ENCODE results near the gene HYDIN.
"Not testable (repeated sequence)": the region's sequence is repeated elsewhere in the genome, so short reads cannot be mapped to it uniquely, and the experiment has no call there.

Gene HYDIN

DNA sequence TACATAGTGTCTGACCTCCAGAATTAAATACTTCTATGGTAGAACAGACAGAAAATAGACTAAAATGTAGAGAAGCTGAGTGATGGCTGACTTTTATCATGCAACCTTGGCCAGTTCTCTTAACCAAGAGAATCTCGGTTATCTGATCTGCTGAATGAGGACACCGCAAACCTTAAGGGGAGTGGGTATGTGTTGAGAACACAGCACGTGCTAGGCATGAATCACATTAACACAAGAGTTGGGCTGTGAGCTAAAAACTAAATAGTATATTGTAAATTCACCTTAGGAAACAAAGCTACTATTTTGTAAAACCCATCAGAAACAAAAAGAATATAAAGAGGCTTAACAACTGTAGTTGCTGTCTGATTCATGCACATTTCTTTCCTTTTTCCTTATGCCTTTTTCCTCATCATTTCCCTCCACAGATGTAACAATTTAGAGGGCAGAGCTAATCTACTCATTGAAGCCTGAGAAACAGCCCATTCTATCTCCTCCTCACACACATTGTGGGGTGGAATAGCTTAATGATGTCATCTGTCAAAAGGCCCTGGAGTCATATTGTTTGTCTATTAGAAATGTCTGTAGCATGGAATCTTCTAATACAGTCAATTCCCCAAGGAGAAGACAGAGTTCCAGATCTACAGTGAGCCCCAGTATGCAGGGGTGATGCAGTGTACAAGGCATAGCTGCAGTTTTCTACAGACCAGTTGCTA, 176.5 kb downstream of the HYDIN start:
- H3K4me3 ChIP-seq (ENCODE audit: low read length): not testable (repeated sequence)

DNA sequence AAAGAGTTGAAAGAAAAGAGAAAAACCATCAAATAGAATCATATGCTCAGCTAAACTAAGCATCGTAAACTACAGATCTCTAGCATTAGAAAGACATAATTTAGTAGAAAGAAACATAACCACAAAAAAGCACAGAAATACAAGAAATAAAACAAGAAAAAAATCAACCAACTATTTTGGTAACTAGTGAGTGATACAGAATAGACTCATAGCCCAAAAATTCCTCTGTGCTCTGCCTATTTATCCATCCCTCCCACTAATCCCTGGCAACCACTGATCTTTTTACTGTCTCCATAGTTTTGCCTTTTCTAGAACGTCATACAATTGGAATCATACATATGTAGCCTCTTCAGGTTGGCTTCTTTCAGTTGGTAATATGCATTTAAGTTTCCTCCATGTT, 180.2 kb downstream of the HYDIN start:
- not testable (repeated sequence) for H3K4me3 ChIP-seq (ENCODE audit: low read length)

DNA sequence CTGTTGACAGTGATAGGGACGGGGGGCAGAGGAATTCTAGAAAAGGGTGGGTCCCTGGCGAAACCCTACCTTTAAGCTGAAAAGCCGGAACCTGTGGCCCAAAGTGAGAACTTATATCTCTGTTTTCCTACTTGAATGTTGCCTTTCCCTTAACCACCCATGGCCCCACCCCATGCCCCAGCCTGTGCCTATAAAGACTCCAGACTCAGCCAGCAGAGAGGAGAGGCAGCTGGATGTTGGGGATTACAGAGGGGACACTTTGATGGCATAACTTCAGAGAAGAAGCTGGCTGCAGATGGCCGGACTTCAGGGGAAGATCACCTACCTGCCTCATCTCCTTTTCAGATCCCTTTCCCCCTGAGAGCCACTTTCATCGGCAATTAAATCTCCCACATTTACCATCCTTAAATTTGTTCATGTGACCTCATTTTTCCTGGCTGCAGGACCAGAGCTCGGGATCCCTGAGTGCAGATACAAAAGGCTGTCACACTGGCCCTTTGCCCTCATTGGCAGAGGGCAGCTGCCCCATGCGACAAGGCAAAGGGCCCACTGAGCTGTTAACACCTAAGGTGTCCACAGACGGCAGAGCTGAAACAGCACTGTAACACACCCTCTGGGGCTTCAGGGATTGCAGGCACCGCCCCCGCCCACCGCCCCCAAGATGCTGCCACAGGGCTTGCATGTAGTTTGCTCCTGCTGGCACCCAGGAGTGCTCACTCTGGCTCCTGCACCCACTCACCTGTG, 191.0 kb downstream of the HYDIN start:
- not testable (repeated sequence) for H3K4me3 ChIP-seq (ENCODE audit: low read length)

DNA sequence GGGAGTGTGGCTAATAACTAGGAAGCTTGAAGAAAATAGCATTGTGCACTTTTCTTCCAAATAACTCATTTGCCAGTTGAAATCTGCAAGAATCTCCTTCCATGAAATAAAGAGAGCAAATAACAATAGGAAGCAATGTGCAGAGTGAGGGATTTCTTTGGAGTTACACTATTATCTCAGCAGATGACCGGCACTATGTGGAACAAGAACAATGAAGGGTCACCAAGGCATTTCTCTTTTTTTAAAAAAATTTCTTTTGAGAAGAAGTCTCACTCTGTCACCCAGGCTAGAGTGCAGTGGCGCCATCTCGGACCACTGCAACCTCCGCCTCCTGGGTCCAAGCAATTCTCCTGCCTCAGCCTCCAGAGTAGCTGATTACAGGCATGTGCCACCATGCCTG, 192.1 kb downstream of the HYDIN start:
- not testable (repeated sequence) for H3K4me3 ChIP-seq (ENCODE audit: low read length)

DNA sequence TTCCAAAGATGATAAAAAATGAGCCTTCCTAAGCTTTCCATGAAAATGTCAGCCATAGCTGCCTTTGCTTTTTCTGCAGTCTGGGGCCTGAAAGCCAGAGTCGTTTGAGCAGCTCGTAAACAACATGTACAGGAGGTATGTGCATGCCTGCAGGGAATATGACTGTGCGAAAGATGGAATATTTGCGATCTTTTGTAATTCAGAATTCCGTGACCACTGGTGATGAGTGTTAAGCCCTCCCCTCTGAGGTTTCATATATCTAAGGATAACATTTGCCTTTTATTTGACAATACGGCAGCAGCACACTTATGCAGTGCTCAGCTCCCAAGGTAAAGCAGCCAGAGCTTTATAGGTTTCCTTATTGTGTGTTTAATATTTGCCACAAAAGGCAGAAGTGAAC, 192.5 kb downstream of the HYDIN start:
- H3K4me3 ChIP-seq (ENCODE audit: low read length): not testable (repeated sequence)

DNA sequence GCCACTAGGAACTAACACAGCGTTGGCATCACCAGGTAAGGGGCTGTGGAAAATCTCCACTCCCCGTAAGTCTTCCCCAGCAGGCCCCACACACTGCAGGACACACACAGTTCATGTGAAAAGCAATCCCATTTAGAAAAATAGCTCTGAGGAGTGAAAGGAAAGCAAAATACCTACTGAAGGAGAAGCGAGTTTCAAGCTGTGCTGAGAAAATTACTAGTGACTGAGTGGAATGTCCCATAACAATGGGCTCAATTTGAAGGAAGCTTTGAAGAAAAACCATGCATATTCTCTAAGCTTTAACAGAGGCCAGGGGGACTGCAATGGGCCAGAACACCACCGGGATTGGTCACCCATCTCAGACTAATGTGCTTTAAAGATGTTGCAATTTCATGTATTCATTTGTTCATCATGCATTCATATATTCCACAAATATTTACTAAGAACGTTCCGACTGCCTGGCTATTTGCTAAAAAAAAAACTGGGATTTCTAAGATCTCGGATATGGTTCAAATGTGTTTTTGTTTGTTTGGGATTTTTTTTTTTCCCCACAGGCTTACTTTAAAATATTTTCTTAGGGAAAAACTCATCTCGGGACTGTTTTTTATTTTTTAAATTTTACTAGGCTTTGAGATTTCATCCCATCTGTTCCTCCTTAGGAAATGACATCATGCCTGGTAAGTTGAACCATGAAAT, 202.3 kb downstream of the HYDIN start:
- H3K4me3 ChIP-seq (ENCODE audit: low read length): not testable (repeated sequence)

DNA sequence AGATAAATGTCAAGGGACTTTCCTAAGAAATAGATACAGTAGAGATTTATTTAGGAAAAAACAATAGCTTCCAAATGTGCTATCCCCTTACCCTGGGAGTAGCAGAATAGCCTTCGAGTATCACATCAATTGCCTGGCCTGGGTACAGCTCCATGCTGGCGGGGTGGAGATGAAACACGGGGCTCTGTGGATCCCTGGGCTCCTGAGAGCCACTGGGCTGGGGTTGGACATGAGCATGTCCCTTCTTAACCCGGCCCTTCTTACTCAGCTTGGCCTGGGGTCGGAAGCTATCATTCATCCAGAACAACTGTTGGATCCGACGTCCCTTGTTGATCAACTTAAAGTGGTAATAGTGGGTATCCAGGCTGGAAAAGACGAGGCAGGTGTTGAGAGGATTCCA, 203.0 kb downstream of the HYDIN start:
- not testable (repeated sequence) for H3K4me3 ChIP-seq (ENCODE audit: low read length)

DNA sequence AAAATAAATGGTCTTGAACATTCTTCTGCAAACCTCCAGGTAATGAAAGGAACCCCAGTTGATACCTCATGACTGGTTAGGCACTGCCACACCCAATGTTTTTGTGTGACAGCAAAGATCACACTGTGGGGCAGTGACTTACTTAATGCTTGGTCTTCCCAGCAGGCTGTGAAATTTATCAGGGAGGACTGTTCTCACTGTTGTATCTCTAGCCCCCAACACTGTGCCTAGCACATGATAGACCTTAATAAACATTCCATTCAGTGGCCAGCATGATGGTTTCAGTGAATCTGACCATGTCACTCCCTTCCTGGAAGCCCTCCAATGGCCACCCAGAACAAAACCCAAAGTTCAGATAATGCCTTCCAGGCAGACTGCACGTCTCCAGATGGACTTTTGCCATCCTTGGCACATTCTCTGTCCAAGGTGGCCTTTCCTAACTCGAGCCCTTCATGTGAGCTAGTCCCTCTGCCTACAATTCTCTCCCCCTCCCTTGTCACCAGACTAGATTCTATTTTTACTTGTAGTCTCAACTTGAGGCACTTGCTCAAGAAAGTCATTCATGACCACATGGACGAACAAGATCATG, 206.6 kb downstream of the HYDIN start:
- H3K4me3 ChIP-seq (ENCODE audit: low read length): not testable (repeated sequence)

DNA sequence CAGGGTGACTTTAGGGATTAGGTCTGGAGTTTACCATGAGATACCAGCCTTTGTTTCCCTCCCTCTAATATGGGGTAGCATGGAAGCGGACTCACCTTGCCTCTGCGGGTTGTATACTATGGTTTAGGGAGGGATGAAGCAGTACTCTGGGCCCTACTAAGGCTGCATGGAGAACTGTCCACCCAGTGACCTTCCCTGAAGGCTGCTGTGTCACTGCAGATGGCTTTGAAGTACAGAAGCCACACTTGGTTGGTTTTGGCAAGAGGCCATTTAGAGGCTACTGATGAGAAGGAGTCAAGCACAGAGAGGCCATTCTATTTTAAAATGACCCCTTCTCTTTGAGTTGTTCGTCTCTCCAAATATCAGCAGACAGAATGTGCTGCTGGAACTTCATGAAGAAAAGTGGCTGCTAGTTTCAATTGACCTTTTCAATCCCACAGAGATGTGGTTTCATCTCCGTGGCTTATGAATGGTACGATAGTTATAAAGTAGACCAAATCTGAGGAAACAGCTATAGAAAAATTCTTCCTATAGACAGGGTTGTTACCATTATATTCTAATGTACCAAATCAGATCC, 208.5 kb downstream of the HYDIN start:
- H3K4me3 ChIP-seq (ENCODE audit: low read length): not testable (repeated sequence)

DNA sequence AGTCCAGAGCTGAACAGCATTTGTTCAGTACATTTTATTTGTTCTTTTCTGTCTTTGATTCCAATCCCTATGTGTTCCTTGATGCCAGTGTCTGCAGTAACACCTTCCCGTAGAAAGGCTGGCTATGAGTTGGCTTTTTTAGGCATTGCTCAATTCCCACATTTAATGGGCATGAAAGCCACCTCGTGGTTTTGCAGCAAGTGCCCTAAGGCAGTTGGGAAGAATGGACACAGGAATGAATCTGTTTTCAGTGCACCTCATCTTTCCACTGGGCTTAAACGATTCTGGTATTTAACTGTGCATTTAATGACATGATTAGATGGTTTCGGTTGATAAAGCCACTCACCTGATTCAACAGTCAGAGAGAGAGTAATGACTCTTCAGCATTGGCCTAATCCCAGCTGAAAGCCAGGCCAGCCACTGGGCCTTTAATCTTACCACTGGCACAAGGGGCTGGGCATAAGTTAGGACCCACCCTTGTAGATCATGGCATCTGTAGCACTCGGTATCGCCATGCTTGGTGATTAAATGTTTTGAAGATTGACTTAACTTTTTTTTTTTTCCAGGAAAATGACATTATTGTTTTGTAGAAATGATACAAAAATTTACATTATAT, 211.3 kb downstream of the HYDIN start:
- H3K4me3 ChIP-seq (ENCODE audit: low read length): not testable (repeated sequence)

DNA sequence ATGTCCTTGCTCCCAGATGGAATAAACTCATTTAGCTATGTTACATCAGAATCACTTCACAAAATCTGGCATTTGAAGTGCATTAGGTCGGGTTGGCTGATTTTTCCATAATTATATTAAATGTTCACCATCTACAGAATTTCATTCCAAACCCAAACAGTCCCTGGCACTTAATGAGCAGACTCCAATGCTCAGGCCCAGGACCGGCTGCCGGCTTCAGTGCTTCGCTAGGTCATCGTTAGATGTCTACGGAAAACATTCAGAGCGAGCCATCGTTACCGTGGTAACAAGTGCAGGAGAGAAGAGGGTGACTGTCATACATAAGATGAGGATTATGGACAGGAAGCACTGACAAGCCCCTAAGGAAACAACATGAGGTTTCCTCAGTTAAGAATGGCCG, 215.1 kb downstream of the HYDIN start:
- not testable (repeated sequence) for H3K4me3 ChIP-seq (ENCODE audit: low read length)

DNA sequence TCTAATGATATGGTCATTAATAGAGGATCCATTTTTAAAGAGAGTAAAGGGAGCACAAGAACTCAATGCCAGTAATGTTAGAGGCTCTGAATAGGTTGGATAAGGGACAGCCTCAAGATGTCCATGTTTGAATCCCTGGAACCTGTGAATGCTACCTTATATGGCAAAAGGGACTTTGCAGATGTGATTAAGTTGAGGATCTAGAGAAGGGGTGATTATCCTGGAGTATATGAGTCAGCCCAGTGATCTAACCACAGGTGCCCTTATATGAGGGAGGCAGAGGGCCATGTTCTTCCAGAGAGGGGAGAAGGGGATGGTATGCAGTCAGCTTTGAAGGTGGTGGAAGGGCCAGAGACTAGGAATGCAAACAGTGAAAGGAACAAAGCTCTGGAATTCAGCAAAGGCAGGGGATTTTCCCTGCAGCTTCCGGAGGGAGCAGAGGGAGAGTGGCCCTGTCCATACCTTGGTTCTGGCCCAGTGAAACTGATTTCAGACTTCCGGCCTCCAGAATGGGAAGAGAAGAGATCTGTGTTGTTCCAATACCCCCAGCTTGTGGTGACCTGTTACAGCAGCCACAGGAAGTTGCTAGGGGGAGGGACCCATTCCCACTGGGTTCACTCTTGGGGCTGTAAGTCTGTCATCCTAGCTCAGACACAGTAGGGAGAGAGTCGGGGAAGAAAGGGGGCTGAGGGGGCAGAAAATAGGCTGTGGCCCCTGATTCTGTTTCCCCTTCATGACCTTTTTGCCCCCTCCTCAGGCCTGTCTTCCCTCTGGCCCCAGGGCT, 220.9 kb downstream of the HYDIN start:
- H3K4me3 ChIP-seq (ENCODE audit: low read length): not testable (repeated sequence)

DNA sequence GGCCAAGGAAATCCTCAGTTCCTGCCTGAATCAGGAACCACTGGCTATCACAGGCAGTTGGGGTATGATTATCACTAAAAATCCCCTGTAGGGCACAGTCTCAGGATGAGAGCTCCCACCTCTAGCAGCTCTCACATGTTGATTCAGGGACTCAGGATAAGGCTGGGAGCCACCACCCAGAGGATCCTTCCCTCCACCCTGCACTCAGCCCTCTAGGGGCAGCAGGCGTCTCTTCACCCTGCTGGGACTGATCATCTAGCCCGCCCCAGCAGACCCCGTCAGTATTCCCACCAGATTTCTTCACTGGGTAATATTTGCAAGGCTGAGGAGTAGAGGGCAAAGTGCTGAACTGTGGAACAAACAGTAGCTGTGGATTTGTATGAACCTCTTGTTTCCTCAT, 224.0 kb downstream of the HYDIN start:
- not testable (repeated sequence) for H3K4me3 ChIP-seq (ENCODE audit: low read length)

DNA sequence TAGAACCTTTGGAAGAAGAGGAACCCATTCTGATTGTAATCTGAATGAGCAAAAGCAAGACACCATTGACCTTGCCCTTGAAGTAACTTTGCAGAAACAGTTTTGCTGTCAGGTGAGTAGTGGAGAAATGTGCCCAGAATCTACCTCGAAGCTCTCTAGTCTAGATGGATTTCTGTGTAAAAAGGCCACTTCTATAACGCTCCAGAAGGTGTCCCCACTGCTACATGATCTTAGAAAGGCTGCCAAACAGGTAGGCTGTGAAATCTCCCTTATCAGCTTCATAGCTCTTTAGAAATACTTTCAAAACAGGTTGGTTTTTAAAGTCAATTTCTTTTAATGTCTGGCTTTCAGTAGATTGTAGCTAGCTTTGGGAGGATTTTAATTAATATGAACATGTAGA, 230.8 kb downstream of the HYDIN start:
- not testable (repeated sequence) for H3K4me3 ChIP-seq (ENCODE audit: low read length)

DNA sequence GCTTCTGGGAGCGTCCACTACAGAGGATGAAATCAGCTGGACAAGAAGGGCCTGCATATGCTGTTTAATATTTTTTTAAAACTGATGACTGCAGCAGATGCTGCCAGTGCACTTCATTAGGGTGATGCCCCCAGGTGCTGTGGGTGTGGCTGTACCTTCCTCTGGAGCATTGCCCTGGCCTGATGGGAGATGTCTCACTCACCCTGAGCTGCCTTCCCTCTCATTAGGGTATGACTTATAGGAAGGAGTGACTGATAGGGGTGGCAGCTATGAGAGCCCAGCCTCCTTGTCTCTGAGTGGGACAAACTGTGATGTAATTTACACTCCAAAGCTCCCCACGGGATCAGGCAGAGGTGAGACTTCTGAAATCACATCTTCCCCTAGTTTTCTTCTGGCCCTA, 234.7 kb downstream of the HYDIN start:
- H3K4me3 ChIP-seq (ENCODE audit: low read length): not testable (repeated sequence)

DNA sequence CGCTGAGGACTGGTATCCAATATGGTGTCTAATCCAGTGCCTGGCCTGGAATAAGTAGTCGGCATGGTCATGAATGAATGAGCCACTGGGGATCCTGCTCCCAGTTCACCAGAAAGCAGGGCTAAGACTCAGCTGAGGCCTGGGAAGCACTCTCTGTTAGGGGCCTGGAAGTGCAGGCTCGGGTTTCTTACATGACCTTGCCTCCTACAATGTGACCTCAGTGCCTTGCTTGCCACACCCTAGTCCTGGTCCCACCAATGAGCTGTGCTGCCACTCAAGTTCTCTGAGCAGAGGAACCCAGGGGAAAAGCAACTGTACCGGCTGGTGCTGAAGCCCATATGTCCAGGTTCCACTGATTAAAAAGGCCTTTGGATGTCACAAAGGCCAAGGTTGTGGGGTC, 238.0 kb downstream of the HYDIN start:
- not testable (repeated sequence) for H3K4me3 ChIP-seq (ENCODE audit: low read length)

DNA sequence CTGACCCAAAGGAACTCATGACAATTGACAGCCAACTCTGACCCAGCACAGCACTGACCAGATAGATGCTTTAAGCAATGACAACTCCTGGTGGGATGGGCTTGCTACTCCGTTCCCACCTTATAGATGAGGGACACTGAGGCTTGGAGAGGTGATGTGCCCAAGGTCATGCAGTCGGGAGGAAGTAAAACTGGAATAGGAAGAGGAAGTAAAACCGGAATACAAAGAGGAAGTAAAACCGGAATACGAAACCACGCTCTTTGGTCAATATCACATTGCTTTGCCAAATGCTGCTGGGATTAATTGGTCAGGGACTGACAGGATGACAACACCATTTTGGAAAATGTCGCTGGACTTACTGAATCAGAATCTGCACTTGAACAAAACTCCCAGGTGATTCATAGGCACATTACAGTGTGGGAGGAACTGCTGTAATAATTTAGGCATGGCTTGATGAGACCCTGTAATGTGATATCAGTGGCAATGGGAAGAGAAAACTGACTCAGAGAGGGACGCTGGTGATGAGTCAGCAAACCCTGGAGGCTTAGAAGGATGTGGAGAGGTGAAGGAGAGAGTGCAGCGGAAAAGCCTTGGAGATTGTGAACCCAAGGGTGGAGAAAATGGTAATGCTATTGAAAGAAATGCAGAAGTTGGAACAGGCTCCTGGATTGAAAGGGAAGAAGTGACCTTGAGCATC, 243.4 kb downstream of the HYDIN start:
- not testable (repeated sequence) for H3K4me3 ChIP-seq (ENCODE audit: low read length)

DNA sequence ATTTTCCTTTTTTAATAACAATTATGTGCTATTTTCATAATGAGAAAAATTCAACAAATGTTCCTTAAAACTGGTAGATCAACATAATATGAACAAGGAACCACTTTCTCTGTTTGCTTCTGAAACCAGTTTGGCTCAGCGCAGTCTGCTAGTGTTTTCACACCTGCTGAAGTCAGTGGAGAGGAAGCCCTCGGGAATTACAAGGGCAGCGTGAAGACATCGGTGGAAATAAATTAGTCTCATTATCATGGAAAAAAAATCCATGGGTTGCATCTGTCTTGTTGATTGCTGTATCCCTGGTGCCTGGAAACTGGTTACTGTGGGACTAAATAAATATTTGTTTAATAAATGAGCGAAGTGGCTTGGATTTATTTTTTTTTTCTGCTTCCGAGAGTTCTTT, 245.8 kb downstream of the HYDIN start:
- H3K4me3 ChIP-seq (ENCODE audit: low read length): not testable (repeated sequence)

DNA sequence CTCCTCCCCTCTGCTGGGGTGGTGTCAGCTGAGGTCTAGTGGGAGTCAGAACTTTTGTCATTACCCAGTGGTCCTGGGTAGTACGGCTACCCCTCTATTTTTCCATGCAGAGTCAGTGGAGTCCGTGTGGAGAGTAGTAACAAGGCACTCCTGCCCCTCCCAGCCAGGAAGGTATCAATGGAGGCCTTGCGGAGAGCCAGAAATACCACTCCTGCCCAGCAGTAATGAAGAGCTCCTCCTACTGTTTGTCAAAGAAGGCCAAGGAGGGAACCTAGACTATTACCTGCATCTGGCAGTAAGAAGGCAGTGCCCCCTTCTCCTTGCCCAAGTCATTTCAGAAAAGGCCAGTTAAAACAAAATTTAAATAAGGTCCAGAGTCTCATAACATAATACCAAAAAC, 262.2 kb downstream of the HYDIN start:
- H3K4me3 ChIP-seq (ENCODE audit: low read length): not testable (repeated sequence)

DNA sequence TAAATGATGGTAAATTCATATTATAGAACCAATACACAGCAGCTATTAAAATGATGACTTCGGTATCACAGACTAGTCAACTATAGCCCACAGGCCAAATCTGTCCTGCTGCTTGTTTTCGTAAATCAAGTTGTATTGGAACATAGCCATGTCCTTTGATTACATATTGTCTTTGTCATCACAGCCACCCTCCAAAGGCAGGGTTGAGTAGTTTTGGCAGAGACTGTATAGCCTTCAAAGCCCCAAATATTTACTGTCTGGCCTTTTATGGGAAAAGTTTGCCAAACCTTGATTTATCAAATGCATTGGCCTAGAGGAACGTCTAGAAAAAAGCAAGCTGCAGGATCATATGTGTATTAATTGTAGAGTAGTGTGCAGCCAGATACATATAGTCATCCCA, 270.4 kb downstream of the HYDIN start:
- H3K4me3 ChIP-seq (ENCODE audit: low read length): not testable (repeated sequence)
